Measurements from ENCODE around the gene HDAC10.
A peak's percentile ranks its signal among the peaks of the same experiment; 100 is the strongest.

HDAC10 gene

DNA sequence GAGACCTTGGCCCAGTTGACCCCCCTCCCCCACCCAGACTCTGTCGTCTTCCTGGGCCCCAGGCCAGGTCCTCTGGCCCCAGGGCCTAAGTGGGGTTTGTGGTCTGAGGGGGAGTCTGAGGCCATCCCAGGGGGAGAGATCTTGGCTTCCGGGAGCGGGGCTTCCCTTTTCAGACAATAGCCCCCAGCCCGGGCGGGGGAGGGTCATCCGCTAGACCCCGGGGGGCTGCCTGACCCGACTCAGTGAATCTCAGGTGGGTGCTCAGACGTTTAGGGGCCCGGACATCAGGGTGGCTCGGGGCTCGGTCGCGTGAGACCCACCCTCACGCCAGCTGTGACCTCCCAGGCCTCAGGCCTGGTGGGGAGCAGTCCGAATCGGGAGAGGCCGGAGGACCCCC lies 18.5 kb upstream of the HDAC10 start:
- DNase-seq = no peak

DNA sequence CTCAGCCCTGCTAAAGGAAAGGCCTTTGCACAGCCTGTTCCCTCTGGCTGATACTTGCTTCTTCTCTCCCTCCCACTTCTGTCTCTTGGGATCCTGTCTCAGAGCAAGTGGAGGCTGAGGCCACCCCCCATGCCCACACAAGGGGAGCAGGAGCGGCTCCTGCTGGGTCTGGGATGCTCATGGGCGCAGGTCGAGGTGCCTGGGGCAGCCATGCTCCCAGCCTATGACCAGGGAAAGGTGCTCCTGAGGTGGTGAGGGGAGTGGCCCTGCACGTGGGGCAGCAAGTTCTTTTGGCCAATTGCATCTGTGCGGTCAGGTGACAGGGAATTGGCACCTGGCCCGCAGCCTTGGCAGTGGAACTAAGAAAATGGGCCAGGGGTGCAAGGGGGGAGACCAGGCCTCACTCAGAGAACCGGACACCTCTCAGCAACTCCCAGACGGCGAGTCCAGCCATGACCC lies 17.6 kb upstream of the HDAC10 start:
- no peak for DNase-seq

DNA sequence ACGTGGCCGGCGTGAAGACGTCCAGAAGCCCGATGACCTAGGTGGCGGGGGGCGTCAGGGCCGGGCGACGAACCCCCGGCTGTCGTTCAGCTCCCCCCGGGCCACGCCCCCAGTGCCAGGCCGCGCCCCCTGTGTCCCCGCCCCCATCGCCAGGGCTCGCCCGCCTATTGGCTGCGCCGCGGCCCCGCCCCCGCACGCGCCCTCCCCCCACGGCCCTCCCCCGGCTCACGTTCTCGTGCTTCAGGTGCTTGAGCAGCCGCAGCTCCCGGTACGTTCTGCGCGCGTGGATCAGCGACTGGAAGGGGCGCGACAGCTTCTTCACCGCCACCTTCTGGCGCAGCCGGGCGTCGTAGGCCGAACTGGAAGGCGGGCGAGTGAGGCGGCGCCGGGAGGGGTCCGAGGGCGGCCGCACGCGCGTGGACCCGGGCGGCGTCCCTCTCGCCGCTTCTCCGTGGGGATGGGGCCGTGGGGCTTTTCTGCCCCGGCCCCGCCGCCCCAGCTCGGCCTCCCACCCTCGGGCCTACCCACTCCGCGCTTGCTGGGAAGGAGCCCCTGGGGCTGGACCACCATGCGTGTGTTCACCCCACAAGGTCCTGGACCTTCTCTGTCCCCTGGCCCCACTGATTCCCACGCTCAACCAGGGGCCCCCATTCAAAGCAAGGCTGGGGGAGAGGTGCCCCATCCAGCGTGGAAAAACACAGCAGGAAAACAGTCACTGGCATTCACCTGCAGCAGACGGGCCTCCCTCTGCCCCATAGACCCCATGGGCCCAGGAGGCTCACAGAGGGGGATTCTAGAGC lies 16.7 kb upstream of the HDAC10 start:
- peak; percentile 18 for DNase-seq

DNA sequence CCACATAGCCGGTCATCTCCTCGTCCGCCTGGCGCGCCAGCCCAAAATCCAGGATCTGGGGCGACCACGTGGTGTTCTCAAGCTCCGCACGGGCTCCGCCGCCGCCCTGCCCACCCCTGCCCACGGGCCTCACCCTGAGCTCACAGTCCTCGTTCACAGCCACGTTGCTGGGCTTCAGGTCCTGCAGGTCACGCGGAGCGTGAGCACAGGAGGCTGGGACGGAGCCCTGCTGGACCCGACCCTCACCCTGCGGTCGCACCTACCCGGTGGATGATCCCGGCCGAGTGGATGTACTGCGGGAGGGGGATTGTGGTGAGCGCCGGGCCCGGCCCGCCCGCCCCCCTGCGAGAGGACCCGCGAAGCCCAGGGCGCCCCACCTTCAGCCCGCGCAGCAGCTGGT lies 15.9 kb upstream of the HDAC10 start:
- no peak for DNase-seq

DNA sequence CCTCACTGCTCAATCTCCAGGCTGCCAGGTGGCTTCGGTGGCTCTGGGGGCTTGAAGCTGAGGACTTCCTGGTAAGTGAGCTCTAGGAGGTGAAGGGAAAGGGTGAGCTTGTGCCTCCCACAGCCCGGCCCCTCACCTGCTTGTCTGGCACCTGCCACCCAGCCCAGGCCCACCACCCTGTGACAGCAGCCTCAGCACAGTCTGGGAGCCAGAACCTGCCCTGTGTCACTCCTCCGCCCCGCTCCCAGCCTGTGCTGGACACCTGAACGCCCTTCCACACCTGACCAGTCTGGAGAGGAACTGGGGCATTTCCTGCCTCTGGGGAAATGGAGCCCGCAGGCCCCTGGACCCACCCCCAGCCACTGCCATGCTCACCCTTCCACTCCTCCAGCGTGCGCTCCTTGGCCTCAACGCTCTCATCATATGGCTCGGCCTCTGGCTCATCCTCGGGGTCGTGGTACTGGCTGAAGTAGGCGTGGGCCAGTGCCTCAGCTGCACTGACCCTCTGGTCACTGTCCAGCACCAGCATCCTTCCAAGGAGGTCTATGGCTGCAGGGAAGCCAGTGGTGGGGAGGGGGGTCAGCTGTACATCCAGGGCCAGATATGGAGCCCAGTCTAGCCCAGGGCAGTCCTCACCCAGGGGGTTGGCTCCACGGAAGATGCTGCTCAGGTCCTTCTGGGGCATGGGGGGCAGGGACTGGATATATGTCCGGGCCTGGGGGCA lies 14.0 kb upstream of the HDAC10 start:
- no peak for DNase-seq

DNA sequence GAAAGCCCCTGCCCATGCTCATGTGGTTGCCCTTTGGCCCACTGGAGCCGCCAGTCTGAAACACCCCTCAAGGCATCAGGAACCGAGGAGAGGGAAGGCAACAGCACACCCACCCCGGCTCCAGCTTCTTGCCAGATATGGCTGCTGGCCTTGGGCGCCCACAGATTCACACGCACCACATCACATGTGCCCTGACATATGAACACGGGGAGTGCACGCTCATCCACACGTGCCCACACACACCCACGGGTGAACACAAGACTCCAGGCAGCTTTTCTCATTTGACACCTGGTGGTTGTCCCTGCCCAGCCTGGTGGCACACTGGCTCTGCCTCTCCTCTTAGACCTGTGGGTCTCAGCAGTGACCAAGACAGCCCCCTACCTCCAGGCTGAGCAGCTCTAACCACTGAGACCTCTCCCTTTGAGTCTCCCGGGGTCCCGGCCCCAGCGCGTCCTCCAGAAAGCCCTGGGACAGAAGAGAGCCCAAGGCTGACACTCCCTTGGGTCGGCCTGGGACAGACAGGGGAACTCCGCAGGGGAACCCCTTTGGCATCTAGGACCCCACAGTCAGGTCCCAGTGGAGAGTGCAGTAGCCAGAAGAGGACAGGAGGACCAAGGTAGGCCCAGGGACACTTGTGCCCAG lies 13.2 kb upstream of the HDAC10 start:
- DNase-seq = no peak

DNA sequence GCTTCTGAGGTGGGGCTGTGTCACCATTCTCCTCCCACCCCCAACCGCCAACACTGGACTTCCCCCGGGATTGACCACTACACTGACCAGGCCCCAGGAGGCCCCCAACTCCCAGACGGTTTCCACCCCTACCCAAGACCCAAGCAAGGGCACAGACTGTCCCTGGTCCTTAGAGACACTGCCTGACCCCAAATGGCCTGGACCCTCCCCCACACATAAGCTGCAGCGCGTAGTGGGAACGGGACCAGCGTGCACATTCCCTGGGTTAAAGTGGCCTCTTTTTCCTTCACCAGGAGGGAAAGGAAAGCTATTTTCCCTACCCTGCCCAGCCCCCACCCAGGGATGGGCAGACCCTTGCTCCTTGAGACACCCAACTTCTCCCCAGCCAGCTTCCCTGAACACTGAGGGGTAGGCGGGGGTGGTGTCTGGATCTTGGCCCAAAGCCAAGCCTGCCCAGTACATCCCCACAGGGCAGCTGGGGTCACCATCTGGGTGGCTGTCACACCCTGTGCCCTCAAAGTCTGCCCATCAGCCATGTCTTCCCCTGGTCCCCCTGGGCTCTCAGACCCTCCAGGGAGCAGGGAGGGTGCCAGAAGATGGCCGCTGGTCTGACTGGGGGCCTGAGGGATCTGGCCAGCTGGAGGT lies 12.0 kb upstream of the HDAC10 start:
- DNase-seq = no peak

DNA sequence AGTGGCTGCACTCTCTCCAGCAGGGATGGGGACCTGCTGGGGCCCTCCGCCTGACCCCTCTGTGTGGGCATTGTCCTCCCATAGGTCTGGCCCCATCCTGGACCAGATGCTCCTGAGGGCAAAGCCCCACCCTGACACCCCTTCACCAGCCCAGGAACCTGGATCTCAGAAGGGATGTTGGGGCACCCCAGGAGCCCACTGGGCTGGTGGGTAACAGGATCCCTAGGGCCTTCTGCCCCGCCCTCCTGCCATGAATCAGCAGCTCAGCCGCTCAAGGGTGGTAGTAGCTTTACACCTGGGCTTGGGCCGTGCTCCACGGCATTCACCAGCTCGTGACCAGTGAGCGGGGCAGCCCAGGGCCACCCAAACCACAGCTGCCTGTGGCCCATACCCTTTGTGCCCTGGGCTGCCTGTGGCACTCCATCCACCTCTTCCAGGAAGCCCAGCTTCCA lies 11.4 kb upstream of the HDAC10 start:
- DNase-seq = no peak

DNA sequence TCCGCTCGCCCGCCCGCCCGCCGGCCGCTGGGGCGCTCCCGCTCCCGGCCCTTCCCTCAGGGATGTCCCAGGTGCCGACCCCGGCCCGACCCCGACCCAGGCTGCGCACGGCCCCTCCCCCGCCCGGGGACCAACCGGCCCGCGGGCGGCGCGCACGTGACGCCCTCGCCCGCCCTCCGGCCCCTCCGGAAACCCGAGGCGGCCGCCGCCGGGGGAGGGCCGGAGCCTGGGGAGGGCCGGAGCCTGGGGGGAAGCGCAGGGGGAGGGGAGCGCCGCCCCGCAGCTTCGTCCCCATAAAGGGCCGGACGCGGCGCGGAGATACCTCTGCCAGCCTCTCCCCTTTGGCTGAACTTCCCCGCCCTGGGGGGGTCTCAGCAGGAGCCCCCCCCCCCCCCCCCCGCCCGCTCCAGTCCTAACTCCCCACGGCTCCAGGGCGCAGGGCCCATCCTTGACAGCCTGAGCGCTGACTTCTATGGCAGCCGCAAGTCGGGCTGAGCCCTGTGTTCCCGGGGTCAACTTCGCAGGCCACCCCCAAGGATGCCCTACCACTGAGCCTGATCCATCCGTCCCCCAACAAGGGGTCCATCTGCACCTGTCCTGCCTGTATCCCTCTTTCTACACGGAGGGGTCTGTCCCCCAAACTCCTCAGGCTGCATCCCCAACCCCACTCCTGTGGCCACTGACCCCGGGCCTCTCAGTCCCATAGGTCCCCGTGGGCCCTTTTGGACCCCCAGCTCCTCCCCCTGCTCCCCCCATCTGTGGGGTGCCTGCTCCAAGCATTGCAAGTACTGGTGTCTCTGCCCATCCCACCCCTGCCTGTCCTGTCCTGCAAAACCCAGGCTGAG lies 10.8 kb upstream of the HDAC10 start, which contains the start of gene MAPK12:
Gene MAPK12, minus strand, starts transcription at position 69 of the 845 bp plus-strand sequence. CDS start 174 bp downstream, outside the sequence.
- no peak for DNase-seq

DNA sequence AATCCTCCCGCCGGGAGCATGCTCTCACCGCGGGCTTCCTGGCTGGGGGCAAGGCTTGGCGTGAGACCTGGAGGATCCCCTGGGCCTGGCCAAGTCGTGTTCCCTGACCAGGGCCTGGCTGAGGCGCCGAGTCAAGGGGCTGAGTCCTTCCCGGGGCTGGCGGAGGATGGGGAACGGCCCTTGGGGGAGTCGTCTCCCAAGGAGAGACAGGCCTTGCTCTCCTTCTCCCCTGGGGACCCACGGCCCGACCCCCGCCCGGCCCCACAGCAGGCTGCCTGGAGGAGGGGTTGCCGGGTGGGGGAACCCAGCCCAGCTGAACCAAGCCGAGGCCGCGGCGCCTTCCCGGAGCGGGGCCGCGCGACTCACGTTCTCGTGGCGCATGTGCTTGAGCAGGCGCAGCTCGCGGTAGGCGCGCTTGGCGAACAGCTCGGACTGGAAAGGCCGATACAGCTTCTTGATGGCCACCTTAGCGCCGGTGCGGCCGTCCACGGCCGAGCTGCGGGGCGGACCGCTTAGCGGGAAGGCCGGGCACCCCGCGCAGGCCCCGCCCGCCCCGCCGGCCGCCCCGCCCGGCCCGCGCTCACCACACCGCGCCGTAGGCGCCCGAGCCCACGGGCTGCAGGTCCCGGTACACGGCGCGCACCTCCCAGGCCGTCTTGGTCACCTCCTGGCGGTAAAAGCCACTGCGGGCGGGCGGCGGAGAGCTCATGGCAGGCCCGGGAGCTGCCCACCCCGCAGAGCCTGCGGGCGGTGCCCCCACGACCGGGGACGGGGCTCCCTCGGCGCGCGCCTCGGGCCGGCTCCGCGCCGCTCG lies 9.9 kb upstream of the HDAC10 start:
- DNase-seq = peak; percentile 24

DNA sequence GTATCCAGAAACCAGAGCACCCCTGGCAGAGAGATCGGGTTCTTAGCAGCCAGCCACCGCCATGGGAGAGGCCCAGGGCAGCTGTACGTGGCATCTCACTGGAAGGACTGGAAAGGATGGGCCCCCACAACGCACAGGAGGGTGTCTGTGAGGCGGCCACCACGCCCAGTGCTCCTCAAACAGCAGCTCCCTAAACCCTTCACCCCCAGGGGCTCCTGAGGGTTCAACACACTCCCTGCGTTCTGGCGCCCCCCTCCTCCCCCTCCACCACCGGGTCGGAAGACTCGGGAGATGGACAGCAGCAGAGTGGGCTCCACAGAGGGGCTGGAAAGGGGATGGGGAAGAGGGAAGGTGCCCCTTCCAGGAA lies 9.4 kb upstream of the HDAC10 start:
- DNase-seq = no peak

DNA sequence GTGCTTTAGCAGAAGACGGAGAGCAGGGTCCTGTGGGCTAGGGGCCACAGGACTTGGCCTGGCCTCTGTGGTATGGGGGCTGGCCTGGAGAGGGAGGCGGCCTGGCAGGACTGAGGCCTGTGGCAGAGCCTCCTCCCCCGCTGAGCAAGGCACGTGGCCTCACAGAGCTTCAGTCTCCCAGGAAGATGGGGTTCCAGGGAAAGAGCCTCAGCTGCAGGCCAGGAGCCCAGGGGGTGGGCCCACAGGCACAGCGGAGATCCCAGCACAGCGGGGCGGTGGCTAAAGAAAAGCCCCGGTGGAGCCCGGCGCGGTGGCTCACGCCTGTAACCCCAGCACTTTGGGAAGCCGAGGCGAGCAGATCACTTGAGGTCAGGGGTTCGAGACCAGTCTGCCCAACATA lies 8.2 kb upstream of the HDAC10 start:
- DNase-seq = no peak

DNA sequence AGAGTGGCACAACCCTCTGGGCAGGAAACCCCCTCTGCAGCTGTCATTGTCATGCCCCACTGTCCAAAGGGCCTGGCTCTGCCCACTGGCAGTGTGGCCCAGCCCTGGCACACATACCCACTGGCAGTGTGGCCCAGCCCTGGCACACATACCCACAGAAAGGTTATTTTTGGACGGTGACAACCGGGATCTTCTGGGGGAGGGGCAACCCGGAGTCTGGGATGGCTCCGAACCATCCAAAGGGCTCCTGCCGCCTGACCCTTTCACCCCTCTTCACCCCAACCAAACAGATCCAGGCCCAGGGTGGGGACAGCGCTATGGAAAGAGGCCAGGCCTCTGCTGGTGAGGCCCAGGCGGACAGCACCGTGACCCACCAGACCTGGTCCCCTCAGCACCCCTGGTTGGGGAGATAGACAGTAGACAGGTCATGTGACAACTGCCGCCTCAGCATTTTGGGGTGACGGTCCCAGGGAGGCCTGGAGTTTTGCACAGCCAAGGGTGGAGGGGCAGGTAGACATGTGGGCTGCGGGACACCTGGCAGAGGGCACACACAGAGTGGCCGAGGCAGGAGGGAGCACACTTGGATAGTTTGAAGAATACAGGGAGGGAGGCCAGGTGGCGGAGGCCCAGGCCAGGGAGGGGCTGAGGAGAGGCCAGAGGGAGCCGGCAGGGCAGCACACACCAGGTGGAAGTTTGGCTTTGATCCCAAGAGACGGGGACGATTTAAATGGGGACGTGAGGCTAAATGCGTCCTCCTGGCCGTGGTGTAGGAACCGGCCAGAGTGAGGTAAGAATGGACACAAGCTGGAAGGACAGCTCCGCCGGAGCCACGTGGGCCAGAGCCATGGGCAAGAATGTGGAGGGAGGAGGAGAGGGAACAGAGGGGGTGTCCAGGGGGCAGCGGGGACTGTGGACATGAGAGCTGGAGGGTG lies 7.6 kb upstream of the HDAC10 start:
- DNase-seq = no peak

DNA sequence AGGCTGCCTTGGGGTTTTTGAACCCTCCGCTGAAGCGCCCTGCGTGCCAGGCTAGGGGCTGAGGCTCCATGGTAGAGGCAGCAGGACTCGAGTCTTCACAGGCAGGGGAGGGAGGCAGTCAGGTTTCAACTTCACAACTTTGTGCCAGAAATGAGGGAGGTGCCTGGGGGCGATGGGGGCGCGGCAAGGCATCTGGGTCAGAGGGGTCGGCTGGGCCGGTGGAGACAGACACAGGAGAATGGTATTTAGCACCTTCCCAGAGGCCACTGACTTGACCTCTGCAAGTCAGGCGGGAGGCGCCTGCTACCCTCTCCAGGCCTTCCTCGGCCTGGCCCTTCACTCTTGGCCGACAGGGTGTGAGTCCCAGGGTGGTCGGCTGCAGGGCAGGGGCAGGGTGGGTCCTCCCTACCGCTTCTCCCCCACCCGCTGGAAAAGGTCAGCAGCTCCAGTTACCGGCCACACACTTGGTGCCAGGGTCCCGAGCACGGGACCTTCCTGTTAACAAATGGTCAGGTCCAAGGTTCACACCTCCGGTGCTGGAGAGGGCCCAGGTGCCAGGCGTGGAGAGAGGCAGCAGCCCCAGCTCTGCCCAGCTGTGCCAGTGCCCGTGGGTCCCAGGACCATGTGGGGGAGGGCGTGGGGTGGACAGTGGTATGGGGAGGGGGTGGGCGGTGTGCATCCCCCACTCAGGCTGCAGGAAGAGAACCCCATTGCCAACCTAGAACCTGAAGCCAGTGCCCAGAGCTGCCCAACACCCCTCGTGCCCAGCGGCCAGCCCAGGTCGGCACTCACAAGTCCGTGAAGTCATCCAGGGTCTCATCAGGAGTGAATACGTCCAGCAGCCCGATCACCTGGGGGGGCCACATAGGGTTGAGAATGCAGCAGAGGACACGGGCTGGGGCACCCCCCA lies 6.6 kb upstream of the HDAC10 start:
- no peak for DNase-seq

DNA sequence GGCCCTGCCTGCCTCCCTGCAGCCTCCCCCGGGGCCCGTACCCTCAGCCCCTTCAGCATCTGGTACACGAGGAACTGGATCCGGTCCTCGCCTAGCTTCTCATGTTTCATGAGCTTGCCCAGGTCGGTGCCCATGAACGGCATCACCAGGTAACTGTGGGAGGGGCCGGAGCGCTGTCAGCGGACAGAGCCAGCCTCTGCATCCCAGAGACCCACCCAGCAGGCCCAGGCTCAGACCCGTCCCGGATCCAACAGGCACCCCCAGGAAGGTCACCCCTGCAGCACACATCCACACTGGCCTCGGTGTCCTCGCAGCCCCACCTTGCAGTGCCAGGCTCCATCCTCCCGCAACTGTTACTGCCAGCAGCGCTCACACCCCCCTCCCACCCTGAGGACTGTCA lies 6.0 kb upstream of the HDAC10 start:
- DNase-seq = no peak

DNA sequence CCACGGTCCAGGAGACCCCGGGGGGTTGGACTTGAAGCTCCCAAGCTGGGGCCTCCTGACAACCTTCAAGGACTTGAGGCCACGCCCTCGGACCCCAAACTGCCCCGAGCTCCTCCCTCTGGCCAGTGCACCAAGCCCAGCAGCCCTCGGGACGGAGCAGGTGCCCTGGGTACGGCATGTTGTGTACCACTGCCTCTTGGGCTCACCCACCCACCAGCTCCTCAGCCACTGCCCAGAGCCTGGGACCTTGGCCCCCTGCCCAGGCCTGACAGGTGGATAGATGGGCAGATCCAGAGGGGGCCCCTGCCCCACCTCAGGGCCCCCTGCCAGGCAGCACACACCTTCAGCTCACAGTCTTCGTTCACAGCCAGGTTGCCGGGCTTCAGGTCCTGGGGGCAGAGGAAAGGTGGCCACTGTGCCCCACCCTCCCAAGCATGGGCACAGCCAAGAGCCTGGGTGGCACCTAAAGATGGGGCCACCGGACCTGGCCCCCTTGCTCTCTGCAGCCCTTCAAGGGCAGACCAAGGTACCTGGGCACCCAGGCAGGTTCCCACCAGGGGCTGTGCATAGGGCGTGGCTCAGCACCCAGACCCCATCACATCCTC lies 5.3 kb upstream of the HDAC10 start:
- DNase-seq = no peak

DNA sequence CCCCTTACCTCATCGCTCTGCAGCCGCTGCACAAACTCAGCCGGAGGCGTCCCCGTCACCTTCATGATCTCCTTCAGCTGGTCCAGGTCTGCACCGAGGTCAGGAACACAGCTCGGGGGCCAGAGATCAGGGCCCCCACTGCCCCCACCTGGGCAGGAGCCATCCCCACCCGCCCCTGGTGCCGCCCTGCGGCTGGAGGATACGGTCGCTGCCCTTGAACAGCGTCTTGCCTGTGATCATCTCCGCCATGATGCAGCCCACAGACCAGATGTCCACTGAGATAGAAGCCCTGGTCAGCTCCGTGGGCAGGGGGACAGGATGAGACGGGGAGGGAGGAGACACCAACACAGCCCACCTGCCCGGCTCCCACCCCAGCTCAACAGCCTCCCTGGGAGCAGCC lies 4.5 kb upstream of the HDAC10 start:
- no peak for DNase-seq

DNA sequence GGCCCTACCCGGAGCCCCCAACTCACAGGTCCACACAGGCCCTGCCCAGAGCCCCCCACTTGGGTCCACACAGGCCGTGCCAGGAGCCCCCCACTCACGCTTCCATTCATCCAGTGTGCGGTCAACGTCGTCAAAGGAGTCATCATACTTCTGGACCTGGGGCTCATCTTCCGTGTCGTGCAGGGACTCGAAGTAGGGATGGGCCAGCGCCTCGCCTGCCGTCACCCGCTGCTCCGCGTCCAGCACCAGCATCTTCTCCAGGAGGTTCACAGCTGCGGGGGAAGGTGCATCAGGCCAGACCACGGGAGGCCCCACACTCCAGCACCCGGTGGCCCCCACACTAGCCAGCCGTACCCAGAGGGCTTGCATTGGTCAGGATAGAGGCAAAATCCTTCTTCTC lies 4.0 kb upstream of the HDAC10 start:
- DNase-seq = no peak

DNA sequence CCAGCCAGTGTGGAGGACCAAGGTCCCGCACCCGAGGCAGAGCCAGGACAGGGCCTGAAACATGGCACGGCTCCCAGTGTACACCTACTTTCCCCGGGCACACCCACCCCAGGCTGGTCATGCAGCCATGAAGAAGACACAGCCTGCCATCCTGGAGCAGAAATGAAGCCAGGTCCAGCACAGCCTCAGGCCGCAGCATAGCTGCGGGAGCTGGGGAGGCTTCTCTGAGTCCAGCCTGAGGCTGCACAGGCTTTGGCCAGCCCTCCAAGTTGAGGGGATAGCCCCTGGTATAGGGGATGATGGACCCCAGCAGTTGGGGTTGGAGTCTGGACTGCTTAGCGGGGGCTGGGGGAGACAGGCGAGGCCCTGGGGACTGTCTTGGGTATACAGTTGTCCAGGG lies 2.9 kb upstream of the HDAC10 start:
- no peak for DNase-seq
